NCI-H510A treated with DMSO at 0.1 percent for 48 hours (cell line): ENCODE measurements around the gene METTL8.
"Not testable (repeated sequence)": the region's sequence is repeated elsewhere in the genome, so short reads cannot be mapped to it uniquely, and the experiment has no call there.

Experiments used
- DNase-seq: peaks from one replicate; lab custom pipeline; 2025; lab: John Stamatoyannopoulos, UW

Gene METTL8

DNA sequence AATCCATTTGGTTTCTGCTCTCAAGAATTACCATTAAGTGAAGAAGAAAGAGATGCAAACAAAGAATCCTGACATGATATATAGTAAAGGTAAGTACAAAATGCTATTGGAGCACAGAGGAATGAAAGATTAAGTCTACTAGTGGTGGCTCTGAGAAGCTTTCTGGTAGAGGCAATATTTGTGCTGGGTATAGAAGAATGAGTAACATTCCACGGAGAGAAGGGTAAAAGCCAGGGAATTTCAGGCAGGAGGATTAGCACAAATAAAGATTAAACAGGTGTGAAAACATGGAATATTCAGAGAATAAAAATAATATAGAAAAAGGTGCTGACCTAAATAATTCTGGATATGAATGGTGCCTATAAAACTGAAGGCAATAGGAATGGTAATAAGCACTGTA, 31.8 kb downstream of the METTL8 start:
- DNase-seq = no peak

DNA sequence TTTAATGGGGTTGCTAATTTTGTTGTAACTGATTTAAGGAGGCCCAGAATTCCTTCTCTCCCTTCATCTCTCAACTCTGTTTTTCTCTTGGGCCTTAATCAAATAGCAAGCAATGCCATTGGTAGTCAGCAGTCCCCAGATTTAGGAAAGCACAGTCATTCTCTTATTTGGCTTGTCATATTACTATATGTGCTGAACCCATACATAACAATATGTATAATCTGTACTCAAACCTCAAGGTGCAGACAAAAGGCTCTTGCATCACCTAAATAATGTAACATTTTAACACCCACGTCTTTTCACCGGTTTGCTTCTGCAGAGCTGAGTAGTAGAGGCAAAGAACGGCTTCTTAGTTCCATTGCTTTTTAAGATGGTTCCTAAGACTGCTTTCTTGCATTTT, 33.4 kb downstream of the METTL8 start:
- DNase-seq = no peak

- no peak for DNase-seq
Observed at GRCh38 chr2:171399292-171399691, 34.5 kb downstream of the METTL8 start.

GRCh38 chr2:171394164-171394740, 39.5 kb downstream of the METTL8 start:
- DNase-seq = no peak

GRCh38 chr2:171393487-171393886, 40.3 kb downstream of the METTL8 start:
- DNase-seq = no peak

DNA sequence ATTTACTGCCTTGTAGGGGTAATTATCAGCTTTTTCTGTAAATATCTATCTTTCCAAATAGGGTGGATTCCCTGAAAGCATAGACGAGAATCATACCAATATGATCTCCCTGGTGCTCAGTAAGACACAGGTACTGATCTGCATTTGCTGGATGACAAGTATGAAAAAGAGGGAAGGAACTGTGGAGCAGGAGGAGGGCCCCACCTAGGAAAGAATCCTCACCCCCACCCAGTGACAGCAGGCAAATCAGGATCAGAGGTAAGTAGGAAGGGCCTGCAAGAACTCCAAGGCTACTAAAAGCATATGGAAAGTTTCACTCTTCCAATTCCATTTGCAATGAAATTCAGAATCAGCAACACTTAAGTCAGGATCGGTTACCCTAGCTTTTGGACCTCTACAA, 42.3 kb downstream of the METTL8 start:
- DNase-seq = no peak

DNA sequence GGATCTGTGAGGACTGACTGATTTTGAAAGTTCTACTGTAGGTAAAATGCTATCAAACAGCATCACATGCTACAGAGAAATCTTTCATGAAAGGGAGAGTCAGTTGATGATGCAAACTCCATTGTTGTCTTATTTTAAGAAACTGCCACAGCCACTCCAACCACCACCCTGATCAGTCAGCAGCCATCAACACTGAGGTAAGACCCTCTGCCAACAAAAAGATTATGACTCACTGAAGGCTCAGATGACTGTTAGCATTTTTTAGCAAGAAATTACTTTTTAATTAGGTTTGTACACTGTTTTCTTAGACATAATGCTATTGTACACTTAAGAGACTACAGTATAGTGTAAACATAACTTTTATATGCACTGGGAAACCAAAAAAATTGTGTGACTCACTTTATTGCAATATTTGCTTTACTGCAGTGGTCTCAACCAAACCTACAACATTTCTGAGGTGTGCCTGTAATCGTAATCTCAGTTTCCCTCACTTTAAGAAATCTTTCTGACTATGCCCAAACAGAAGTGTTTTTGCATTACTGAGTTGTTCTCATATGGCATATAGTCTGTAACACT, 42.8 kb downstream of the METTL8 start:
- DNase-seq = no peak

DNA sequence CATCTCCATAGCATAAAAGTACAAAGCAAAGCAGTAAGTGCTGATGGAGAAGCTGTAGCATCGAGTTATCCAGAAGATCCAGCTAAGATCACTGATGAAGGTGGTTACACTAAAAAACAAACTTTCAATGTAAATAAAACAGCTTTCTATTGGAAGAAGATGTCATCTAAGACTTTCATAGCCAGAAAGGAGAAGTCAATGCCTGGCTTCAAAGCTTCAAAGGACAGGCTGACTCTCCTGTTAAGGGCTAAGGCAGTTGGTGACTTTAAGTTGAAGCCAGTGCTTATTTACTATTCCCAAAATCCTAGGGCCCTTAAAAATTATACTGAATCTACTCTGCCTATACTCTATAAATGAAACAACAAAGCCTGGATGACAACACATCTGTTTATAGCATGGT, 44.0 kb downstream of the METTL8 start:
- no peak for DNase-seq

DNA sequence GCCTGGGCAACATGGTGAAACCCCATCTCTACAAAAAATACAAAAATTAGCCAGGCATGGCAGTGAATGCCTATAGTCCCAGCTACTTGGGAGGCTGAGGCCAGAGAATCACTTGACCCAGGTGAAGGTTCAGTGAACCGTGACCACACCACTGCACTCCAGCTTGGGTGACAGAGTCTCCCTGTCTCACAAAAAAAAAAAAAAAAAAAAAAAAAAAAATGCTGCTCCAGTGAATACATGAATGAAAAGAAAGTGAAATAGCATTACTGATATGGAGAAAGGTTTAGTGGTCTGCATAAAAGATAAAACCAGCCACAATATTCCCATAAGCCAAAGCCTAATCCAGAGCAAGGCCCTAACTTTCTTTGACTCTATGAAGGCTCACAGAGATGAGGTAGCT, 44.5 kb downstream of the METTL8 start:
- no peak for DNase-seq

DNA sequence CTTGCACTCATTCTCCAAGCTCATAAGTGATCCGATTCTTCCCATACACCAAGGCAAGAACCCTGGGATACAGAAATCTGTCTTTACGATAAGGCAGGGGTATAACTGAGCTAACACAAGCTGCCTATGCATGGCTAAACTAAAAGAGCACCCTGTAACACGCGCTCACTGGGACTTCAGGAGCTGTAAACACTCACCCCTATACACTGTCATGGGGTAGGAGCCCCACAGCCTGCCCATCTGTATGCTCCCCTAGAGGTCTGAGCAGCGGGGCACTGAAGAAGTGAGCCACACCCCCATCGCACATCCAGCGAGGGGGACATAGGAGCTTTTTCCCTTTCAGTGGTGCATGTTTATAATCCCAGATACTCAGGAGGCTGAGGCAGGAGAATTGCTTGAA, 46.7 kb downstream of the METTL8 start:
- DNase-seq = no peak

DNA sequence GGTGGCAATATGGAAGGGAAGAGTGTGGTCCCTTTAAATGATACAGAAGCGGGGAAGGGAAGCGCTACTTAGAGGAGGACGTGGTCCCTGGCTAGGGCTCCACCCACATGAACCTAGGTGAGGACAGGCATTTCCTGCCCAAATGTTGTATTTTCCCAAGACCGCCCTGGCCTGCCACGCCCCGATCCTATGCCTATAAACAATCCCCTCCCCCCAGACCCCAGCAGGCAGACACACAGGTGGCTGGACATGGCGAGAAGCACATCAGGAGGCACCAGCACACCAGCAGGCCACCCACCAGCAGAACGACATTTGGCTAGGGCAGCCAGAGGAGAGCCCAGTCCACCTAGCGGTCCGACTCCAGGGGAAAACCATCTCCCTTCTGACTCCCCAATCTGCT, 47.2 kb downstream of the METTL8 start:
- no peak for DNase-seq

- DNase-seq = no peak
Observed at GRCh38 chr2:171383134-171383533, 50.7 kb downstream of the METTL8 start.

- not testable (repeated sequence) for DNase-seq
Observed at GRCh38 chr2:171382175-171382574, 51.6 kb downstream of the METTL8 start.

DNA sequence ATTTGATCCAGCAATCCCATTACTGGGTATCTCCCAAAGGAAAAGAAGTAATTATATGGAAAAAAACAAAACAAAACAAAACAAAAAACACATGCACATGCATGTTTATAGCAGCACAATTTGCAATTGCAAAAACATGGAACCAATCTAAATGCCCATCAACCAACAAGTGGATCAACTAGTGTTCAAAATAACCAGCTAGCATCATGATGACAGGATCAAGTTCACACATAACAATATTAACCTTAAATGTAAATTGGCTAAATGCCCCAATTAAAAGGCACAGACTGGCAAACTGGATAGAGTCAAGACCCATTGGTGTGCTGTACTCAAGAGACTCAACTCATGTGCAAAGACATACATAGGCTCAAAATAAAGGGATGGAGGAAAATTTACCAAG, 55.9 kb downstream of the METTL8 start:
- not testable (repeated sequence) for DNase-seq

- no peak for DNase-seq
Observed at GRCh38 chr2:171367692-171368091, 66.1 kb downstream of the METTL8 start.

GRCh38 chr2:171365778-171366177, 68.0 kb downstream of the METTL8 start:
- DNase-seq = no peak

- no peak for DNase-seq
Observed at GRCh38 chr2:171365232-171365631, 68.6 kb downstream of the METTL8 start.

DNA sequence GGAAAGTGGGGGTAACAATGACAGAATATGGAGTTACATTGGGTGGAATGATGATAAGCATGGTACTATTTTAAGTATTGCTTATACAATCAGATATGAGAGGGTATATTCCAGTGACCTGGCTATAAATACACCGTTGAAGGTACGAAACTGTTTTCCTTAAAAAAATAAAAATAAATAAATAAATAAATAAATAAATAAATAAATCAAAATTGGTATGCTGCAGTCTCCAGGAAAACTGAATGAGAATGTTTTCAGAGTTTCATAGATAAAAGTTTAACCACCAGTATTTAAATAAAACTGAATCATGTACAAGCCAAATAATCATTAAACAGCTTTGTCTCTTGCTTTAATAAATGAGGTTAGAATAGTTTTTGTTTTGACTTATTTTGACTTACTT, 71.4 kb downstream of the METTL8 start:
- DNase-seq = no peak

DNA sequence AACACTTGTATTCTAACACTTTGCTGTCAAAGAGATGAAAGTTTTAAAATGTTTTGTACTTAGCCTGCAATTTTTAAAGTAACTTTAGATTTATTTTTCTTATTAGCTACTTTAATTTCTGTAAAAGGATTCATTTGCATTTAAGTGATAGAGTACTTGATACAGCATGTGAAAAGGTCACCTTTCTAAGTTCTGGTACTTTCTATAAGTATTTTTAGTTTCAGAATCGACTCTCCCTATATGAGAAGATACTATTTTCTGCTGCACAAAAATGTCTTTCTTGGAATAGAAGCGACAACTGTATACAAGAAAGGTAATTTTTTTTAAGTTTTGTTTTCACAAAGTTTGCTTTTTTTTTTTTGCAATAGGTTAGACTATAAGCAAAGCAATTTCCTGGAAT, 72.9 kb downstream of the METTL8 start:
- DNase-seq = no peak

- DNase-seq = not testable (repeated sequence)
Observed at GRCh38 chr2:171353746-171354145, 80.0 kb downstream of the METTL8 start.

- DNase-seq = no peak
Observed at GRCh38 chr2:171348056-171348455, 85.7 kb downstream of the METTL8 start.

DNA sequence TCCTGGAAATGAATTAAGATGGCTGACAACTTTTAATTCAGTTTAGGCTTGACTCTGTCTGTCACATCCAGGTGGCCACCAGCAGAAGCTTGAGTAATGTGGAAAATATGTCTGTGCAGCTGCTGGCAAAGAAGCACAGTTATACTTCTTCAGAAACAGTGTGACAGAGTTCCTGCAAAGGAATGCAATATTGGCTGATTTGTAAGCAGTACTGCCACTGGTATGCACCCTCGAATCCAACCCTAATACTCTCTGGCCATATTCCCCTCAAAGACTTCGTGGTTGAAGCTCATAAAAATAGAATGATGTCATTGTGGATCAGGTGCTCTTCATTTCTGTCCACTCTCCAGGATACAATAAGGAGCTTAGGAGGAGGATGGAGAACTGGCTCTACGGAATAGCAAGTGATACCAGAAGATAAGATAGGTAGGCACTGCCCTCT, 86.2 kb downstream of the METTL8 start:
- DNase-seq = no peak

- no peak for DNase-seq
Observed at GRCh38 chr2:171346723-171347557, 86.8 kb downstream of the METTL8 start.
